Neuronal stem cell (in vitro differentiated cells): ENCODE results near the gene ATP8A2.

ENCODE experiments used
- DNase-seq: peaks from one replicate; pipeline ENCODE4 v3.0.0-alpha.2; 2013; ENCODE audit warnings: low spot score
- H2AFZ ChIP-seq: one replicate; pipeline ENCODE4 v1.6.1; 2013; ENCODE audit warnings: mild to moderate bottlenecking, low read length, inconsistent platforms
- H2AK5ac ChIP-seq: 2 replicates; pipeline ENCODE4 v1.6.1; 2013; ENCODE audit warnings: low read depth, mild to moderate bottlenecking, inconsistent platforms, low read length, moderate library complexity, mixed read lengths
- H2BK120ac ChIP-seq: 2 replicates; pipeline ENCODE4 v1.6.1; 2013; ENCODE audit warnings: low read depth, mild to moderate bottlenecking, inconsistent platforms, low read length, moderate library complexity, mixed read lengths
- H2BK12ac ChIP-seq: one replicate; pipeline ENCODE4 v1.6.1; 2013; ENCODE audit warnings: low read length, inconsistent platforms
- H2BK15ac ChIP-seq: 2 replicates; pipeline ENCODE4 v1.6.1; 2013; ENCODE audit warnings: mild to moderate bottlenecking, low read length, inconsistent platforms, mixed read lengths
- H2BK5ac ChIP-seq: one replicate; pipeline ENCODE4 v1.6.1; 2013; ENCODE audit warnings: inconsistent platforms, mild to moderate bottlenecking, low read length, moderate library complexity
- H3K14ac ChIP-seq: one replicate; pipeline ENCODE4 v1.6.1; 2013; ENCODE audit warnings: low read length, inconsistent platforms
- H3K18ac ChIP-seq: 2 replicates; pipeline ENCODE4 v1.6.1; 2013; ENCODE audit warnings: low read length, inconsistent platforms
- H3K23ac ChIP-seq: 2 replicates; pipeline ENCODE4 v1.6.1; 2013; ENCODE audit warnings: low read depth, mild to moderate bottlenecking, mixed read lengths, low read length, inconsistent platforms; ENCODE audit not compliant: poor library complexity
- H3K27ac ChIP-seq: replicated peaks from 3 replicates; pipeline ENCODE4 v1.5.1; 2013; ENCODE audit warnings: low read length, inconsistent platforms
- H3K27me3 ChIP-seq, 3 experiments: 2 replicates each; pipeline ENCODE4 v1.6.1; 2013; ENCODE audit warnings: low read length in 3 of 3, mild to moderate bottlenecking in 2 of 3, inconsistent platforms in 1 of 3, low read depth in 1 of 3, mixed read lengths in 1 of 3, moderate library complexity in 1 of 3; ENCODE audit not compliant: control insufficient read depth in 3 of 3, insufficient read depth in 3 of 3
- H3K36me3 ChIP-seq, 2 donors: replicated peaks in 1 of 2; 2 replicates each; pipeline ENCODE4 v1.6.1; 2013; ENCODE audit warnings: low read length in 2 of 2; ENCODE audit not compliant: control insufficient read depth in 2 of 2, insufficient read depth in 2 of 2
- H3K4ac ChIP-seq: 2 replicates; pipeline ENCODE4 v1.6.1; 2013; ENCODE audit warnings: inconsistent platforms, mild to moderate bottlenecking, low read length, moderate library complexity
- H3K4me1 ChIP-seq, 2 donors: 1 replicate in 1 of 2; 2 replicates in 1 of 2; pipeline ENCODE4 v1.6.1; 2013; ENCODE audit warnings: low read length in 2 of 2, low read depth in 1 of 2; ENCODE audit not compliant: control insufficient read depth in 2 of 2, insufficient read depth in 1 of 2
- H3K4me2 ChIP-seq: one replicate; pipeline ENCODE4 v1.6.1; 2013; ENCODE audit warnings: mild to moderate bottlenecking, low read length, inconsistent platforms; ENCODE audit not compliant: insufficient read depth, poor library complexity, severe bottlenecking
- H3K4me3 ChIP-seq, 2 donors: 2 replicates each; pipeline ENCODE4 v1.5.1; 2013; ENCODE audit warnings: low read length in 2 of 2, mild to moderate bottlenecking in 2 of 2, inconsistent platforms in 1 of 2, moderate library complexity in 1 of 2
- H3K79me1 ChIP-seq: one replicate; pipeline ENCODE4 v1.6.1; 2013; ENCODE audit warnings: low read depth, mild to moderate bottlenecking, inconsistent platforms, low read length, moderate library complexity
- H3K9ac ChIP-seq: one replicate; pipeline ENCODE4 v1.6.1; 2013; ENCODE audit warnings: mild to moderate bottlenecking, low read depth, low read length, inconsistent platforms; ENCODE audit not compliant: poor library complexity
- H3K9me3 ChIP-seq, 2 donors: replicated peaks in 1 of 2; 2 replicates each; pipeline versions ENCODE3 to v1.6.1; 2013; ENCODE audit warnings: low read length in 2 of 2, mild to moderate bottlenecking in 2 of 2, inconsistent platforms in 1 of 2, low read depth in 1 of 2, mixed read lengths in 1 of 2, moderate library complexity in 1 of 2; ENCODE audit not compliant: control insufficient read depth in 2 of 2, insufficient read depth in 1 of 2
- H4K8ac ChIP-seq: one replicate; pipeline ENCODE4 v1.6.1; 2013; ENCODE audit warnings: low read depth, mild to moderate bottlenecking, inconsistent platforms, low read length, moderate library complexity
- H4K91ac ChIP-seq: one replicate; pipeline ENCODE4 v1.6.1; 2013; ENCODE audit warnings: low read length, low read depth, mild to moderate bottlenecking, inconsistent platforms; ENCODE audit not compliant: poor library complexity
- WGBS, 2 donors: extraction: QIAGEN DNeasy Blood & Tissue Kit; methylation state at CpG; one replicate each; pipeline ENCODE4 v1.1.7; 2013; ENCODE audit warnings: missing lambda C conversion rate in 2 of 2, mixed read lengths in 1 of 2; ENCODE audit not compliant: insufficient read length in 2 of 2, insufficient replicate concordance in 1 of 2; ENCODE audit errors: extremely low coverage in 2 of 2; 5-methylcytosine and 5-hydroxymethylcytosine counted together

Gene ATP8A2

DNA sequence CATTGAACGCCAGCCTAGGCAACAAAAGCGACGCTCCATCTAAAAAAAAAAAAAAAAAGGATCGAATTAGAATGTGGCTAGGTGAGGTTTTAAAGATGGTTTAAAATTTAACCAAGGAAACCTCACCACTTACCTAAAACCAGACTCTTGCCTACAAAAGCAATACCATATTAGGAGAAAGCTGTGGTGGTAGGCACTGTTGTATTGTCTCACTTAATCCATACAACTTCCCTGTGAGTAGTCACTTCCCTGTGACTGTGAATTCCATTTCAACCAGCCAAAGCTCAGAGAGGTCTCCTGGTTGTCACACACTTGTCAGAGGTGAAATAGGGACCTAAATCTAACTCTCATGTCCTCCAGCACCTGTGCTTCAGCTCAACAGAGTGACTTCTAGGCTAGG, 664.6 kb downstream of the ATP8A2 start:
- Histone ChIP-seq H2AFZ (no peak overlapping the region), H3K4me1 (peaks cover 0 to 1% of the 10 kb centered on the region in 2 donors), H4K91ac (no peak overlapping the region), H3K36me3 (no peaks in the 10 kb centered on the region), H3K23ac (no peak overlapping the region), H3K4me3 (no peak overlapping the region), H3K4ac (no peak overlapping the region), H4K8ac (no peak overlapping the region), H3K4me2 (no peak overlapping the region), H3K27ac (no peak overlapping the region), H3K9ac (no peak overlapping the region), H2BK5ac (no peak overlapping the region), H2BK15ac (no peak overlapping the region), H3K9me3 (peaks cover 0 to 3% of the 10 kb centered on the region in 2 donors), H2BK120ac (no peak overlapping the region), H3K79me1 (no peaks in the 10 kb centered on the region), H3K18ac (no peak overlapping the region), H3K27me3 (peaks cover 0 to 2% (median 0%) of the 10 kb centered on the region in 3 experiments), H3K14ac (no peak overlapping the region), H2BK12ac (no peak overlapping the region), H2AK5ac (no peak overlapping the region)
- WGBS, 2 donors, result no CpG with 5 or more reads among the region's 4 CpGs
- DNase-seq, result no peak

DNA sequence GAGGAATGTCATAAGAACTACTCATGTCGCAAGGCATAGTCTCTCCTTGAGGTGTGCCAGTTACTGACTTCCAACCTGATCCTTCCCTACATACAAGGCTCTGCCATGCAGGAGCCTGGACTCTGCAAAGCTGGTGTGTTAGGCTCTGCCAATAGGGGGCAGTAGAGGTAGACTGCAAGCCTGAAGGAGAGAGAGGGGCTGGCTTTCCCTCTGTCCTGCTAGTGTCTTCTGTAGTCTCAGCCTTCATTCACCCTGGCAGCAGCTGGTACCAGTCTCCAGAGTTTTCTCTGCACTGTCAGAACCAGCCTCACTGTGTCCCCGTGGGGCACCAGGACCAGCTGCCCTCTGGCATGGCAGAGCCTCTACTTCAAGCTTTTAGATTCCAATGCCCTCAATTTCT, 665.5 kb downstream of the ATP8A2 start:
- Histone ChIP-seq H2BK5ac (no peak overlapping the region), H3K14ac (no peak overlapping the region), H3K79me1 (no peaks in the 10 kb centered on the region), H3K4ac (no peak overlapping the region), H3K36me3 (no peaks in the 10 kb centered on the region), H3K9me3 (peaks cover 0 to 3% of the 10 kb centered on the region in 2 donors), H3K27me3 (peaks cover 0 to 6% (median 0%) of the 10 kb centered on the region in 3 experiments), H3K27ac (no peak overlapping the region), H2BK15ac (no peak overlapping the region), H2AFZ (no peak overlapping the region), H3K4me1 (peaks cover 0 to 1% of the 10 kb centered on the region in 2 donors), H2BK120ac (no peak overlapping the region), H2AK5ac (peak overlapping the region; percentile 49), H3K23ac (no peak overlapping the region), H4K8ac (no peak overlapping the region), H3K4me3 (no peak overlapping the region), H4K91ac (no peak overlapping the region), H2BK12ac (no peak overlapping the region), H3K9ac (no peak overlapping the region), H3K4me2 (no peak overlapping the region), H3K18ac (no peak overlapping the region)
- peak; percentile 39 for DNase-seq
- WGBS, 2 donors, result no CpG with 5 or more reads among the region's 2 CpGs

DNA sequence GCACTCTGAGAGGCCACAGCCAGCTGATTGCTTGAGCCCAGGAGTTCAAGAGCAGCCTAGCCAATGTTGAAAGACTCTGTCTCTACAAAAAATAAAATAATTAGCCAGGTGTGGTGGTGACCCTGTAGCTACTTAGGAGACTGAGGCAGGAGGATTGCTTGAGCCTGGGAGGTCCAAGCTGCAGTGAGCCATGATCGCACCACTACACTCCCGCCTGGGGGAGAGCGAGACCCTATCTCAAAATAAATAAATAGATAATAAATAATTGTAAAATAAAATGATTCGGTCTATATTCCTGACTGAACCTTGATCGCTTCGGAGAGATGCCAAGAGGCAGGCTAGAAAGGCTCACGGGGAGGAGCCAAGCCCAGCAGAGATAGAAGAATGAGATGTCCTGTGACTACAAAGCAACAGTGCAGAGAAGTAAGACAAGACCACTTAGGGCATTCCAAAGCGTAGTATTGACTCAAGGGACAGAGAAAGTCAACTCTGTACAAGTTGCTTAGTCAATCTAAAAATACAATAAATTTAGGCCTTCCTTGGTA, 667.2 kb downstream of the ATP8A2 start:
- H3K9me3 ChIP-seq, result peaks cover 0 to 3% of the 10 kb centered on the region in 2 donors
- H3K4me2 ChIP-seq, result no peak overlapping the region
- H2AFZ ChIP-seq, result no peak overlapping the region
- no peak overlapping the region for H2BK15ac ChIP-seq
- no peak overlapping the region for H2BK120ac ChIP-seq
- WGBS, 2 donors, result no CpG with 5 or more reads among the region's 8 CpGs
- H3K4me3 ChIP-seq, result no peak overlapping the region
- H3K14ac ChIP-seq, result no peak overlapping the region
- H3K79me1 ChIP-seq, result no peaks in the 10 kb centered on the region
- H3K9ac ChIP-seq, result no peak overlapping the region
- H3K18ac ChIP-seq, result no peak overlapping the region
- no peak overlapping the region for H2BK12ac ChIP-seq
- no peak for DNase-seq
- no peak overlapping the region for H4K8ac ChIP-seq
- no peak overlapping the region for H3K23ac ChIP-seq
- peaks cover 0 to 3% (median 0%) of the 10 kb centered on the region in 3 experiments for H3K27me3 ChIP-seq
- H3K27ac ChIP-seq, result no peak overlapping the region
- no peaks in the 10 kb centered on the region for H3K36me3 ChIP-seq
- no peak overlapping the region for H3K4ac ChIP-seq
- no peak overlapping the region for H2AK5ac ChIP-seq
- H4K91ac ChIP-seq, result no peak overlapping the region
- H2BK5ac ChIP-seq, result no peak overlapping the region
- H3K4me1 ChIP-seq, result peaks cover 0 to 1% of the 10 kb centered on the region in 2 donors

DNA sequence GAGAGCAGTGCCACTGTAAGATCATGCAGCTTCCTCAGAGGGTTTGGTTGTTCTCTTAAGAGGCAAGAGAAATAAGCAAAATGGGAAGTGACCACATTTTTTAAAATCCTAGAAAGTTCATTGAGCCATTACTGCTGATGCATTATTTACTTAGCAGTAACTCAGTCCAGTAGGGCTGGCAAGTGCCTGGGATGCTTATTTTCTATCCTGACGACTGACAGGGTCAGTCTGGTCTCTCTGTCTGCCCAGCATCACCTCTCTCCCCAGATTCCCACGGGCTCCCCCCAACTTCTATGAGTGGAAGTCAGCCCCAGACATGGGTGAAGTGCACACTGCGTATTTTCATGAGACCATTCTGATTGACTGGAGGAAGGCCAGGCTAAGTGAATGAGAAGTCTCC, 669.7 kb downstream of the ATP8A2 start:
- Histone ChIP-seq H4K8ac (no peak overlapping the region), H2BK15ac (no peak overlapping the region), H3K18ac (no peak overlapping the region), H2BK12ac (no peak overlapping the region), H3K23ac (no peak overlapping the region), H2AK5ac (no peak overlapping the region), H3K4ac (no peak overlapping the region), H3K27ac (no peak overlapping the region), H3K14ac (no peak overlapping the region), H3K79me1 (peaks cover 2% of the 10 kb centered on the region), H2AFZ (no peak overlapping the region), H3K9ac (no peak overlapping the region), H3K4me2 (no peak overlapping the region), H3K9me3 (peaks cover 0 to 4% of the 10 kb centered on the region in 2 donors), H3K27me3 (peaks cover 0 to 6% (median 0%) of the 10 kb centered on the region in 3 experiments), H3K36me3 (peaks cover 0 to 7% of the 10 kb centered on the region in 2 donors), H3K4me3 (no peak overlapping the region), H2BK5ac (no peak overlapping the region), H2BK120ac (no peak overlapping the region), H4K91ac (no peak overlapping the region), H3K4me1 (peaks cover 0 to 3% of the 10 kb centered on the region in 2 donors)
- no peak for DNase-seq
- WGBS, 2 donors, result no CpG with 5 or more reads among the region's 3 CpGs
